Measurements from ENCODE around the gene IFI27L2. TPM values are rescaled to one million over a fixed set of nuclear protein-coding genes. Genes with fewer than 3 reads are reported as not detected.

The IFI27L2 gene, protein sequence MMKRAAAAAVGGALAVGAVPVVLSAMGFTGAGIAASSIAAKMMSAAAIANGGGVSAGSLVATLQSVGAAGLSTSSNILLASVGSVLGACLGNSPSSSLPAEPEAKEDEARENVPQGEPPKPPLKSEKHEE
- 46.2 TPM for total RNA-seq

DNA sequence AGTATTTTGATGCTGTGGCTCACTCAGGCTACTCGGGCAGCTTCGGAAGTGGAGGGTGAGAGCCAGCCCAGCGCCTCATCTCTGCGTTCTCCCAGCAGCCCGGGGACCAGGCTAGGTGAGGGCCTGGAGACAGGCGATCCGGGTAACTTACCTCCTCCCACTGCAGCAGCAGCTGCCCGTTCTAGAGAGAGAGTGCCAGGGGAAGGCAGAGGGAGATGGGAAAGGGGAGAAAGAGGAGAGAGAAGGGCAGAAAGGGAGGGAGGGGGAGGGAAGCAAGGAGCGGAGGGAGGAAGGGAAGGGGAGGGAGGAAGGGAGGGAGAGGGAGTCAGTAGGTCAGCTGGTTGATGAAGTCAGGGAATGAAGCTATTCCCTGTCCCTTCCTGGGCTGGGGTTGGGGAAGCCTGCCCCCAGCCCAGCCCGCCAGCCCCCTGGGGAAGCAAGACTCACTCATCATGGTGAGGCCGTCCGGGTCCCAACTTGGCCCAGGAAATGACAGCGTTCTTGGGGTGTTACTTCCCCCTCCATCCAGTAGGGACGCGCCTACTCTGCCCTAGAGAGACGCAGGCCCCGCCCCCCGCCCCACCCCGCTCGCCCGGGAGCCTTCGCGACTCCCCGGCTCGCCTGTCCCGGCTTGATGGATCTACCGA, at the start of gene IFI27L2:
Gene IFI27L2 (minus strand): TSS at position 494 of the 647 bp plus-strand sequence. CDS start 40 bp downstream, at position 454.

DNA sequence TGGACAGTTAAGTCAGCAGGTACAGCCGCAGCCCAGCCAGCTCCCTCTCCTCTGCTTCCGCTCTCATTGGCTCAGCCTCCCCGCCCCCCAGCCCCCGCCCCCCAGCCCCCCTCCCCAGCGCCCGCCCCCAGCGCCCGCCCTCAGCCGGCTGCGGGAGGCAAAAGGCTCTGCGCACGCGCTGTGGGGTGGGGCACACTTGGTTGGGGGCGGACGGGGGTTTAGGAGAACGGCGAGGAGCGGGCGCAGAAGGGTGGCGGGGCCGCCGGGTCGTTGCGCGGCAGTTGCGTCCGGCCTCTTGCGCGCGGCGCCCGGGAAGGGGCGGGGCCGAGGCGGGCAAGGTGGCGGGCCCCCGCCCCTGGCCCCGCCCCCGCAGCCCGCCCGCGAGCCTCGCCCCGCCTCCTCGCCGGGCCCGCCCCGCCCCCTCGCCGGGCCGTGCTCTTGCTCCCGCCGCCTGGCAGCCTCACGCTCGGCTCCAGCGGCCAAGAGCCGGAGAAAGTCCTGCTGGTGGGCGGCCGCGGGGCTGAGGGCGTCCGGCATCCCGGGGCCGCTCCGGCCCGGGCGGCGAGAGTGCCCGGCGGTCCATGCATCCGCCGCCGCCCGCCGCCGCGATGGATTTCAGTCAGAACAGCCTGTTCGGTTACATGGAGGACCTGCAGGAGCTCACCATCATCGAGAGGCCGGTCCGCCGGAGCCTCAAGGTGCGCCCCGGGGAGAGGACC, 44.6 kb upstream of the IFI27L2 start, which contains the start of gene PPP4R4:
Gene PPP4R4 (plus strand): TSS at position 438 of the 719 bp plus-strand sequence. CDS start 144 bp downstream, at position 582.

DNA sequence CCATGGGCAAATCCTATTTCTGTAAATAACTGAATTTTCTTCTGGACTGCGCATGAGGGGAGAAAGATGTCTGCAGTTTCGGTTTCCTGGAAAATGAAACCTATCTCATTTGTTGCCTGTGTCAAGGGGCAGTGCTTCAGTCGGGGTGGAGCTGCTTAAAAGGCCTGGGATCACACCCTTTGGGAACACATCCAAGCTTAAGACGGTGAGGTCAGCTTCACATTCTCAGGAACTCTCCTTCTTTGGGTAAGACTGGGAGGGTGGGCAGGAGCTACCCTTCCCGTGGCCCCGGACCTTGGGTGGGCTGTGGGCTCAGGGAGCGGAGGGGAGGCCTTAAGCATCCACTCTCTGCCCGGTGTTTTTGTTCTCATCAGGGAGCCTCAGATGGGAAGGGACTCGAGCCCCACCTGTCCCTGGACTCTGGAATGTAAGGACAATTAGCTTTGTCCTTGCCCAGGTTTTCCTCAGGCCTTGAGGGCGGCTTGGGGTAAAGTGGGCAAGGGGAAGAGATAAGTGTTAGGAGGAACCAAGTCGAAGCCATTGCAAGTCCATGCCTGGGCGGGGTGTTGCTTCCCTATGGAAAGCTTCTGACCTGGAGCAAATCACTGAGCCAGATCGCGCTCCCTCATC, 18.7 kb downstream of the IFI27L2 start, which contains the start of gene IFI27:
Gene IFI27 (plus strand): TSS at position 185 of the 630 bp plus-strand sequence.

DNA sequence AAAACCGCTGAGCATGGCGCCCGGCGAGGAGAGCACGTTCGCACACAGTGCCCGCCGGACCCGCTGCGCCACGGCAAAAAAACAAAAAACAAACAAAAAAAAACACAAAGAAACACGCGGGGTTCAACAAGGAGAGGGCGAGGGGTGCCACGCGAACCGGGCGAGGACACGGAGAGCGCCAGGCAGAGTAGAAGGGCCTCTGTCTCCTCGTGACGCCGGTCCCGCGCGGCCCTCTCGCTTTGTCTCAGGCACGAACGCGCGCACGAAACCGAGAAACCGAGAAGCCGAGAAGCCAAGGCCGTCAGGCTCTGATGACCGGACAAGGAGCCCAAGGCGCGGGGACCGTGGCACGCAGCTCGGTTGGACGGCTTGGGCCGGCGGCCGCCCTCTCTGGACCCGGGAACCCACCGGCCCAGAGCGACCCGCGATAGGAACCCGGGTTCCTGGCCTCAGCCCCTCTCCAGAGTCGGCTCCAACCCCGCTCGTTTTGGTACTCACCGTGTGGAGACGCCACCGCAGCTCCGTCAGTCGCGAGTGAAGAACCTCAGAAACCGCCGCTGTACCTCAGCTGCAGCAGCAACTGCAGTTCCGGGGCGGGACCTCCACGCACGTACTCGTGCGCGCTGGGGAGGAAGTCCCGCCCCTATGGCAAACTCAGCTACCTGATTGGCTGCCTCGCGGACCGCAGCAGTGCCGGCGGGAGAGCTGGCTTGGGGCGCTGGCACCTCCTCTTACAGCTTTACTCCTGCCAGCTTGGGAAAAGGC, 48.6 kb downstream of the IFI27L2 start, which contains the start of the genes DDX24 and IFI27L1:
Gene DDX24 (minus strand): TSS at position 582 of the 765 bp plus-strand sequence. CDS start 1,460 bp downstream, outside the sequence.
Gene IFI27L1 (plus strand): TSS at position 690 of the 765 bp plus-strand sequence. CDS start 15,628 bp downstream, outside the sequence.

Other genes starting within 250 kb of the IFI27L2 start
- gene FAM181A, start 202.3 kb downstream of the IFI27L2 start, total RNA-seq, result not detected
- 4.1 TPM for gene ASB2, start 153.0 kb downstream of the IFI27L2 start, total RNA-seq
- gene CCDC197, start 132.3 kb downstream of the IFI27L2 start, total RNA-seq, result not detected
- gene OTUB2, start 103.3 kb downstream of the IFI27L2 start, total RNA-seq, result 3.8 TPM
- 153 TPM for gene DDX24, start 48.4 kb downstream of the IFI27L2 start, total RNA-seq
- gene IFI27L1, start 48.3 kb downstream of the IFI27L2 start, total RNA-seq, result 11.9 TPM
- 14.4 TPM for gene IFI27, start 18.9 kb downstream of the IFI27L2 start, total RNA-seq
- gene PPP4R4, start 44.7 kb upstream of the IFI27L2 start, total RNA-seq, result 10.0 TPM
- gene SERPINA10, start 163.7 kb upstream of the IFI27L2 start, total RNA-seq, result not detected
- not detected for gene SERPINA6, start 193.7 kb upstream of the IFI27L2 start, total RNA-seq
- gene SERPINA2, start 237.1 kb upstream of the IFI27L2 start, total RNA-seq, result not detected